HT-29 (cell line): ENCODE data around the gene DMAC1. TPM values are rescaled to one million over a fixed set of nuclear protein-coding genes. Genes with fewer than 3 reads are reported as not detected.

Experiments used
- DNase-seq: peaks from one replicate; pipeline ENCODE4 v3.0.0-alpha.2; 2015; ENCODE audit warnings: low spot score
- total RNA-seq: library from RNA; depleted of rRNA; stranded (reverse); fragments of >200 nt; shearing (Covaris generic); gene quantifications from 2 replicates; pipeline ENCODE4 v1.2.3, GENCODE V29; 2014; rRNA removed

DMAC1 gene, protein sequence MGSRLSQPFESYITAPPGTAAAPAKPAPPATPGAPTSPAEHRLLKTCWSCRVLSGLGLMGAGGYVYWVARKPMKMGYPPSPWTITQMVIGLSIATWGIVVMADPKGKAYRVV
- total RNA-seq, result 30.9 and 35.0 TPM in 2 replicates

DNA sequence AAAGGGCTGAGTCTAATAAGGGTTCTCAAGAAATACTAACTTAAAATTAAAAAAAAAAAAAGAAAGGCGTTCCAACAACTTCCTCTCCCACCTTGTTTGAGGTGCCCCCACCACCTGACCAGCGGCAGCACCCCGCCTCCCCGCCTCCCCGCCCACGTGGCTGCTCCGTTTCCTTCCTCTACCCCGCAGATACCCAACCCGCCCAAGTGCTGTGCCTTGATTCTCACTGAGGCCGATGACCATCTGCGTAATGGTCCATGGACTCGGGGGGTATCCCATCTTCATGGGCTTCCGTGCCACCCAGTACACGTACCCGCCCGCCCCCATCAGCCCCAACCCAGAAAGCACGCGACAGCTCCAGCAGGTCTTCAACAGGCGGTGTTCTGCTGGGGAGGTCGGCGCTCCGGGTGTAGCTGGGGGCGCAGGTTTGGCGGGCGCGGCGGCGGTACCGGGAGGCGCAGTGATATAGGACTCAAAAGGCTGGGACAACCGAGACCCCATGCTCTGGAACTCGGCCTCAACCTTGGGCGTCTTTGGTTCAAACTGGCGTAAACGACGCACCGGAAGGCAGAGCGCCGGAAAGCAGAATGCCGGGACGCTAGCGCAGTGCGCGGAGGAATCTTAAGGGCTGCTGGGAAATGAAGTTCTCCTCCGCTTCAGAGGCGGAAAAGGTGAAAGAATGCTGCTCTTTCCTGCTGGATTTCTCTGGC, at the start of gene DMAC1:
TSS of gene DMAC1 (minus strand) at position 545 of the 710 bp plus-strand sequence. CDS start at position 501, 44 bp downstream.
- peak; percentile 84 for DNase-seq

DNA sequence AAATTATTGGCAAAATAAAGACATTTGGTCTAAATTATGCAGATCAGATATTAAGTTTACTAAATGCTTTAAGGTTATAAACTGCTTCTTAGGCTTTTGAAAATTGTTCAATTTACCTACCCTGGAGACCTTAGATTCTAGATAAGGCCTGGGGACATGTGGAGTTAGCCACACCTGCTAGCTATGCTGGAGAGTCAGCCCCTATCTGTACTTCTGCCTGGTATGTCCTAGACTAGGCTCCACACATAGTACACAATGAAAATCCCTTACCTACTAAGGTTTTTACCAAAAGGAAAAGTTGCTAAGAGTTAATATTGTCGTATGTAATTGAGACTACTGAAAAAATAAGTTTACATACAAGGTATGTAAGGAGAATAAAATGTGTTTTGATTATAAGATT, 49.8 kb upstream of the DMAC1 start:
- no peak for DNase-seq

DNA sequence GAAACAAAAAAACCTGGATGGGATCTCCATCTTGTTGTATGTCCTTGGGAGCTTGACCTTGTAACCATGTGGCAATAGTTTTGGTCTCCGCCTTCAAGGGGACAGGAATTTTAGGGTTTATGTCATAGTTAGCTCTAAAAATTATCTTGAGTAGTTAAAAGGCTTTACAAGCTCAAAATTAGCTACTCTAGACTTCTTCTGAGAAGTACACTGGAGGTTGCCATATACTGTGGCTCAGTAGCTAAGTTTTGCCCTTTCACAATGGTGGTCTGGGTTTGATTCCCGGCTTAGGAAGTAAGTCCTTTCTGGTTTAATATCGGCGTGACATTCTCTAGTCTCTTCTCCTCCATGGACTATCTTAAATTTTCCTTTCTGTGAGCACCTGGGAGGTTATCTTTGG, 48.9 kb upstream of the DMAC1 start:
- DNase-seq, result no peak

DNA sequence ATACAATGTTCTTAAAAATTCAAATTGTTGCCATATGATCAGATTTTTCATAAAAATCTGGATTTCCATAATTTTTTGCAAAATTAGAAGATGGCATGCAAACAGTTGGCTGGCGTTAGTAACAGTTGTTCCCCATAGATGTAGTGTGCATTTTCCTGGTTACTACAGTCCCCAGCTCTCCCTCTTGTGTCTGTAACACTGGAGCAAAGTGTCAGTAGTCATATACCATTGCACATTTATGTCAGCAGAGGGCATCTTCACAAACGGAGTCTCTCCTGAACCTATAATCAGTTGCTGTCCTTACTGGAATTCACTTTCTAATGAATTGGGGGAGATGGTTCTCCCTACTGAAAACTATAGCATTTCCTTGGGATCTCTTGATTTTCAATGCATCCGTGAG, 44.7 kb upstream of the DMAC1 start:
- DNase-seq, result peak; percentile 49

DNA sequence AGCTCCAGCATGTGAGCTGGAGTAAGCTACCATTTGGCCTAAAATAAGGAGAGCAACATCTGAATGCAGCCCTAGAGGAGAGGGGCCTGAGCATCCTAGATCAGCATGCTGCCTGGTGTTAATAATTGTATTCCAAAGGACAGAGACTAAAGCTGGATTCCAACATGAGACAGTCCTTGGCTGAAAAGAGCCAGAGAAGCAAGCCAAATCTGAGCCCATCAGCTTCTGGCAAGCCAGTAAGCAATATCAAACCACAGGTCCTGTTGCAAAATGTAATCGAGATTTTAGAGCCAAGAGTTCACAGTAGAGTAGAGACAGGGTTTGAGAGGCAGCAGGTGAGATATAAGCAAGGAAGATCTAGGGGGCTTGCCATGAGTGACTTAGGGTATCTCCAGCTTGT, 42.3 kb upstream of the DMAC1 start:
- no peak for DNase-seq

DNA sequence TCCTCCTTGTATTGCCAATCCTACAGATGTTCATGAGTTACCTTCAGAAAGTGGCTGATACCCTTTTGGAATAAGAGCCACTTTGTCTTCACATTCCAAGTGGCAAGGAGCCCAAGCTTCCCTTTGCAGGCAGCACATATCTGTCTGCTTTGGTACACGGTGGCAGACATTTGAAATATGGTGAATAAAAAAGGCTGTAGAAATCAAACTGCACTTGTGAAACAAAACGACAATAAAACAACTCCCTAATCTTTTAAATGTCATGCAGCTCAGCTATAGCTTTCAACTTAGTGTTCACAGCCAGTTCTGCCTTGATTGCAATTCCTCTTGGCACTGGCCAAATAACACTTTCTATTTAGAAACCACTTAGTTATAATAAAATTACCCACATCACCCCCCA, 35.0 kb upstream of the DMAC1 start:
- no peak for DNase-seq

DNA sequence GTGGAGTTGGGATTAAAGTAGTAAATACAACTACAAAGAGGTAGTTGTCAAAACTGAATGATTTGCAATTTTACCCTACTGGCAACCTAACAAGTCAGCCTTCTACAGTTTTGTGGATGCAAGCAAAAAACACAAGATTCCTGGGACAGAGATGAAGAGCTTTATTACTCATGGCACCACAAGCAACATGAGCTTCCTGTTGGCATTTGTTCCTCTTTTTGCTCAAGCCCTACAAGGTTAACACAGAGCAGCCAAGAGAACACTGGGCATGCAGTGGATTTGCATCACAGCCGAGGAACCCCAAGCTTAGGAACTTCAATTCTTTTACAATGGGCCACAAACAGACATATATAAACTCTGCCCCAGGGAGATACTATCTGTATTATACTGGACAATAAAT, 28.8 kb upstream of the DMAC1 start:
- no peak for DNase-seq

DNA sequence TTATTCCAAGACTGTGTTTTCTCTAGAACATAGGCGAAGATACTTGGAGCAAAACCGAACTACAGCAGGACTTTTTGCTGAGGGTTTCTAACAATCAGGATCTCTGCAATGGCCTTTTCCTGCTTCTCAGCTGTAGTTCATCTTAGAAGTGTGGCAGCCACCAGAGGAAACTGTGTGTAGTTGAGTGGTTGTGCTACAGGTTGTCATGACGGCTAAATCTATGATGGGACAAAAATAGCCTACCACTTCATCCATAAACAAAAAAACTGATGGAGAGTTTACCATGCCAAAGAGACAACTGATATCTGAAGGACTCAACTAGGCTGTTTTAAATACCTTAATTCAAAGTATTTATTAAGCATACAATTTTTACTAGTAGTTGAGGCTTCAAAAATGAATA, 28.2 kb upstream of the DMAC1 start:
- DNase-seq, result no peak

DNA sequence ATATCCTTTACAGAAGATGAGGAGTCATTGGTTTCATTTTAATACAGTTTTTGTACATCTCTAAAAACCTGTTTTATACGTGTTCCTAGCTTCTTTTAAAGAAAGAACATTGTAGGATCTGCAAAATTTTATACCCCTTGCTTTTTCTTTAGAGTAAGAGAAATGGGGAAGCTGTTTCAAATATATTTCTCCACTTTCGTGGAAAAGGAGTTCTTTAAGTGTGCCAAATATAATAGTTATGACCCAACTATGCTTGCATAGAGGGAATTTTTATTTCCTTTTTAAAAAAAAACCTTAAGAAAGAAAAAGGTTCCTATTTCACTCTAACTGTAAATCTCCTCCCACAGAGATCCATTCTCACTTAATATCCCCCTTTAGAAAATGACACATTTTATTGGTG, 27.5 kb upstream of the DMAC1 start:
- no peak for DNase-seq

DNA sequence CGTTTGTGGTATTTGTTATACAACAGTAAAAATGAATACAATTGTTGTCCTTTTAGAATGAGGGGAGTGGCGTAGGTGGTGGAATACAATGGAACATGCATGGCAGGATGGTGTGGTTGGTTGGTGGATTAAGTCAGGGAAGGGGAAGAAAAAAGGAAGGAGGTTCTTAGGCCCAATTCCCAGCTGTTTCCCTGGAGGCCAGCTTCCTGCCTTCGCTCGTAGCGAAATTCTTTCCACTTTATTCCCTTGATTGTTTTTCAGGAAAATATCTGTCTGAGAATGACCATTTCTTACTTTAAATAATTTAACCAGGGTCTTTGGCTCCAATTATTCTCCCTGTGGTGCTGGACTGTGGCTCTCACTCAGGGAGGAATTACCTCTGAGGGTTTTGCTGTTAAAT, 24.1 kb upstream of the DMAC1 start:
- no peak for DNase-seq

DNA sequence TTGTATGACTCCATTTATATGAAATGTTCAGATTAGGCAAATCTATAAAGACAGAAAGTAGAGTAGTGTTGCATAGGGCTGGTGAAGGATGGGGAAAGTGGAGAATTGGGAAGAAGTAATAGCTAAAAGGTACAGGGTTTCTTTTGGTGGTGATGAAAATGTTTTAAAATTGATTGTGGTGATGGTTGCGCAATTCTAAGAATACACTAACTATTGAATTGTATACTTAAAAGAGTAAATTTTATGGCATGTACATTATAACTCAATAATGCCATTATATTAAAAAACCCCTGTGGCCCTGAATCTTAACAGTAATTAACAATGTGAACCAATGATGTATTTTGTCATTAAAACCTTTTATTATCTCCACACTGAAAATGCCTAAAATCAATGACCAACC, 20.4 kb upstream of the DMAC1 start:
- no peak for DNase-seq

DNA sequence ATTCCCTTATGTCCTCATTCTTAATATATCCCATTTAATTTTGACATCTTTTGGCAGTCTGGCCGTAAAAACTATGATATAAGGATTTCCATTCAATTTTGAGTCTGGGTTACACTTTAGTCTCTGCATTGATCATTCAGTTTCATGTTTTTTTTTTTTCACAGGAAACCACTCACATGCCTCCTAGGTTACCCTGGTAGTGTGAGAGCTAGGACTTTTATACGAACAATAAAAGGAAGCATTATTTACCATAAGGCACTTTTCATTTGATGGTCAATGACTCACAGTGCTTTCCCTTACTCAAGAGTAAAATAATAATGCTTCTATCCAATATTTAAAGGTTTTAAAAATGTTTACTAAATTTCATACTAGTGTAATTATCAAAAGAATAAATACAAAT, 16.4 kb upstream of the DMAC1 start:
- no peak for DNase-seq

DNA sequence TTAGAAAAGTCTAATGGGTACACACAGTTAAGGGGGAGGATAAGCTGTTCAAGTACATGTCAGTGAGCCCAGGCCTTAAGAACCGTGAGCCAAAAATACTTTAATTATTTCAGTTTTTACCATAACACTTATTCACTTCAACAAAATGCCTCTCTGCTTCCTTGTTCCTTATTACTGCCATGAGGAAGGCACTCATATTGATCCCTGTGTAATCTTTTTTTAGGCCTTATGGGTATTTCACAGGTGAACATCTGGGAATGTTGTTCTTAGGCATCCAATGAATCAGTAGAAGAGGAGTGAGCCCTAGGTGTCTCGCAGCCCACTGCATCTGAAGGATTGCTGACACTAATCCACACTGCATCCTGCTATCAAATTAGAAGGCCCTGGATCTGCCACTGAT, 13.5 kb upstream of the DMAC1 start:
- no peak for DNase-seq

DNA sequence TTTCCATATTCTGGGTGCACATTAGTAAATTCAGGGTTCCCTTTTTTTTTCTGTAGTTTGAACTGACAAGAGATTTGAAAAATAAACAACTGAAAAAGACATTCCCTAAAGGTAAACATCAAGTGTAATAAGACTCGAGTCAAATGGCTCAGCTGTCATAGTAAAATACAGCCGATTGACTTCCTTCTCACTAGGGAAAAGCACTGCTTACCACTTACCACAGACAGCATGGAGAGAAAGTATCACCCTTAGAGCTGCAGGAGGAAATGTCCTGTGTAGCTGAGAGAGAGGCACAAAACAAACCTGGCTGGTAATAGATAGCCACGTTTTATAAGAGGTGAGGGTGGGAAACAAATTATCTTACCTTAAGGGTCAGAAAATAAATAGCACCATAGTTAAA, 12.1 kb upstream of the DMAC1 start:
- DNase-seq, result no peak

DNA sequence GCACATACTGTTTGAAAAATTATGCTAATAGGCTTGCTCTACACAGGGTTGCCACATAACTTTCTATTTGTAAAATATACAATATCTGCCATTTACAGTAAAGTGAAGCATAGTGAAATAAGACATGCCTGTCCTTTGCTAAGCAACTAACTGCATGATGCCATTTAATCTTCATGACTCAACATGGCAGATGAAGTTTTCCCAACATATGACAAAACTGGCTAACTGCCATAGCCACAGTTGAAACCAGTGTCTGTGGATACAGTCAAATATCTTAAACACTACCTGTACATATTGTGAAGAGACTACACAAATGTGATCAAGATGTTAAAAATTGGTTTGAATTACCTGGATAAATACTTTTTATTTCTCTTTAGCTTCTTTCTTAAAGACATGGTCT, 3.1 kb upstream of the DMAC1 start:
- no peak for DNase-seq

DNA sequence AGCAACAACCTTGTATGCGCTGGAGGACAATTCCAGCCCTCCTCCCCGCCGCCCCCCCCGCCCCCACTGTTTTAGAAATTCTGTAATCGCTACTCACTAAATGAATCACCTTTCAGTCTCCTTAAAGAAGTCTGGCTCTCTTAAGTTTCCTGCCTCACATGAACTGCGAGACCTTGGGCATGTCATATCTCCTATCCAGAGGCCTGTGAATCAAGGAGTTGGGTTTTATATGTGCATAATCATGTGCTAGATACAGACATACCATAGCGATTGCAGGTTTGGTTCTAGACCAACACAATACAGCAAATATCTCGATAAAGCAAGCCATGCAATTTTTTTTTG, 337 bp upstream of the DMAC1 start:
- DNase-seq, result no peak

DNA sequence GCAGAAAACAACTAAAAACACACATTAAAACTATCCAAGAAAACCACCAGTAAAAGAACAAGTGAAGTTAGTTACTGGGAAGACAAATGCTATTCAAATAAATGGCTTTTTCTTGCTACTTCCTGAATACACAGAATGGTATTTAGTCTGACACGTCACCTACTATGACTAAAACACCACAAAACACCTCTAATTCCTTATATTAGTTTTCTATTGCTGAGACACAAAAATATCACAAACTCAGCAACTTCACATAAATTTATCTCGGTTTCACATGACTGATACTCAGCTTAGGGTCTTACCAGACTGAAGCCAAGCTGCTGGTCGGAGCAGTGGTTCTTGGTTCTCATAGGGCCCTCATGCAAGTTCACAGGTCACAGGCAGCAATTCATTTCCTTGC, 5.4 kb downstream of the DMAC1 start:
- no peak for DNase-seq

DNA sequence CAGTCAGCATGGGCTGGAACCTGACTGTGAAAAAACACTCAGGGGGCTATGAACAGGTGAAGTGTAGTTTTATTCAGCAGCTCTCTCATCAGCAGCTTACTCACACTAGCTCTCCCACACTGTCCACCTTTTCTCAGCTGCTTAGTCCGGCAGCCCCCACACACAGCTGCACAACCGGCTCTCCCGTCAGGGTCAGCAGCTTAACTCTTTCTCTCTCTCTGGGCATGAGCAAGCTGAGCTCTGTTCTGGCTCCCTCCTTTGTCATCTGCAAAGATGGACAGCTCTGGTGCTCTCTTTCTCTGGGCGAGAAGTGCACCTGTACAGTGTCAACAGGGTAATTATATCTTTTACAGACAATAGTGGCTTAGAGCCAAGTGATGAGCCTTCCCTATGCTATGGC, 8.2 kb downstream of the DMAC1 start:
- DNase-seq, result no peak

DNA sequence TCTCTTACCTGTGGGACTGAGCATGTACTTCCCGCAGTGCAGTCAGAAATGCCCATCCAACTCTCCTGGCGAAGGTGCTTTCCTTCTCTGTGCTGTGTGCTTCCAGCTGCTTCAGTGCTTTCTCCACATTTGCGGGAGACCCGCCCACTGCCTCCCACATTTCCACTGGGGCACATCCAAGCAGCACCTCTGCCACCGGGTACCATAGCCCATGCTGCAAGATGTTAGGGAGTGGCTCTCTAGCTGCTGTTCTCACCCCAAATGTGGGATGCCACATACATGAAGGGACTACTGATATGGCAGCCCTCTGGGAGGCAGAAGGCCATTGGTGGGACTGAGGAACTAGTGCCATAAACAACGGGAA, 8.8 kb downstream of the DMAC1 start:
- no peak for DNase-seq

DNA sequence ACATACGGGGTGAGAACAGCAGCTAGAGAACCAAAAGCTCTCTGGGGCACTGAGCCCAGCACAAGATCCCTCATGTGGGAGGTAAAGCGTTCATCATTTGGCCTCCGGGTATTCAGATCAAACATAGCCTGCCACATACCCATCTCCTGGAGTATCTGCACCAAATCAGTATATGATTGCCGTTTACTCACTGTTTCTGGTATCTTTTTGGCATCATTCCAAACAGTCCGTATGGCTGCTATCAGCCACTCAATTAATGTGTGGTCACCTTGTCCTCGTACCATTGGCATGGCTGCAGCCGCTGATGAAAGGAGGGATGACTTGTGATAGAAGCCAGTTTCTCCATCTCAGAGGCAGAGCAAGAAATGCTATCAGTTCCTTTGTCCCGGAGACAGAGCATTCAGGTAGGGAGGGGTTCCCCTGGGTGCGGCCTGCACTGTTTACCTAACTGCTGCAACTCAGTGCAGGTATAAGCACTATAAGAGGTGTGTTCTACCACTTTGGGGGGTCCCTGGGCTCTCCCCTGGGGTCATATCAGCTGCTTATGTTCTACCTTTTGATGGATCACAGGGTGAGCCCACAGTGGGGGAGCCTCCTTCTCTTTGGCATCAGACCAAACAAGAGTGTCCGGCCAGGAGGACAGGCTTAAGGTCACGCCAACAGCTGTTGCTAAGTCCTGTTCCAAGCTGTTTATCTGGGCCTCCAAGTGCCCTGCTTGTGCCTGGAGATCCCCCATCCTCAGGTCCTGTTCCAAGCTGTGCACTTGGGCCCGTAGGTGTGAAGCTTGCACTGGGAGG, 9.4 kb downstream of the DMAC1 start:
- no peak for DNase-seq

DNA sequence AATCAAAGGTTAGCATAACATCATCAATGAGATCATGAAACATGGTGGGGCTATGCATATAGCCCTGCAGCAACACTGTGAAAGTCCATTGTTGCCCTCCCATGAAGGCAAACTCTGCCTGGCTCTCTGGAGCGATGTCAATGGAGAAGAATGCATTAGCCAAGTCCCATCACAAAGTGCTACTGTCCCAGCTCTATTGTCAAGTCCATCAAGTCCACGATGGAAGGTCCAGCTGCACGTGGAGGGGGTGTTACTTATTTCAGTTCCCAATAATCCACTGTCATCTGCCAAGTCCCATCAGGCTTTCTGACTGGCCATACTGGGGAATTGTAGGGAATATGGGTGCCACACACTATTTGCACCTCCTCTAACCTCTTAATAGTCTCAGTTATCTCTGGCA, 10.8 kb downstream of the DMAC1 start:
- no peak for DNase-seq

DNA sequence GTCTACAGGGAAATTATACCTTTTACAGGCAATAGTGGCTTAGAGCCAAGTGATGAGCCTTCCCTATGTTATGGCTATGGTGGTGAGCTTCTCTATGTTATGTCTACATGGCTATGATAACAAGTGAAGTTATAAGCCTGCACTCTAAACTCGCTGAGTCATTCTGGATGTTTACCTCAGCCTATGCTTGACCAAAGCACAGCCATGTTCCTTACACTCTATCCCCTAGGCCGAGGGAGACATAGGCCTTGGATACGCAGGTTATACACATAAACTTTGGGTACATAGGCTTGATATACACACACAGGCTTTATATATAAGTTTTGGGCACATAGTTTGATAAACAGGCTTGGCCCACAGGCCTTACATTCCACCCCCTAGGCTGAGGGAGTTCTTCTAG, 13.8 kb downstream of the DMAC1 start:
- DNase-seq, result no peak

DNA sequence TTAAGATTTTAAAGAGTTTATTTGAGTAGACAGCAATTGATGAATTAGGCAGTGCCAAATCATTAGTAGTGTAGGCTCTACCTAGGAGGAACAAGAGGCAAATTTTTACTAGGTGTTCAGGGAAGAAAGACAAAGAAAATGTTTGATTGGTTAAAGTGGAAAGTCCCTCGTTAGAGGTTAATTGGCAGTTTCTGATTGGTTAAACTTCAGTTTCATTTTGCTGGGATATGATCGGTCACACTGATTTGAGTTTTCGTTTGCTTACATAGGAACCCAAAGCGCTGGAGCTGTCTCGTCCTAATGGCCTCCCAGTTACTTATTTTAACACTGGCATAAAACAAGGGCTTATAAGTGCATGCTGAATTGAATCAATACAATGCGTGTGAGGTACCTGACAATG, 15.1 kb downstream of the DMAC1 start:
- DNase-seq, result no peak
